CD4-positive, alpha-beta T cell treated with Interleukin-12 subunit alpha and Interleukin-12 subunit beta, for 1 hour (primary cell): Measurements from ENCODE around the gene IRF5.

Source experiments
- DNase-seq: peaks from one replicate; pipeline ENCODE4 v3.0.0-alpha.2; 2020

The IRF5 gene, protein sequence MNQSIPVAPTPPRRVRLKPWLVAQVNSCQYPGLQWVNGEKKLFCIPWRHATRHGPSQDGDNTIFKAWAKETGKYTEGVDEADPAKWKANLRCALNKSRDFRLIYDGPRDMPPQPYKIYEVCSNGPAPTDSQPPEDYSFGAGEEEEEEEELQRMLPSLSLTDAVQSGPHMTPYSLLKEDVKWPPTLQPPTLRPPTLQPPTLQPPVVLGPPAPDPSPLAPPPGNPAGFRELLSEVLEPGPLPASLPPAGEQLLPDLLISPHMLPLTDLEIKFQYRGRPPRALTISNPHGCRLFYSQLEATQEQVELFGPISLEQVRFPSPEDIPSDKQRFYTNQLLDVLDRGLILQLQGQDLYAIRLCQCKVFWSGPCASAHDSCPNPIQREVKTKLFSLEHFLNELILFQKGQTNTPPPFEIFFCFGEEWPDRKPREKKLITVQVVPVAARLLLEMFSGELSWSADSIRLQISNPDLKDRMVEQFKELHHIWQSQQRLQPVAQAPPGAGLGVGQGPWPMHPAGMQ

DNA sequence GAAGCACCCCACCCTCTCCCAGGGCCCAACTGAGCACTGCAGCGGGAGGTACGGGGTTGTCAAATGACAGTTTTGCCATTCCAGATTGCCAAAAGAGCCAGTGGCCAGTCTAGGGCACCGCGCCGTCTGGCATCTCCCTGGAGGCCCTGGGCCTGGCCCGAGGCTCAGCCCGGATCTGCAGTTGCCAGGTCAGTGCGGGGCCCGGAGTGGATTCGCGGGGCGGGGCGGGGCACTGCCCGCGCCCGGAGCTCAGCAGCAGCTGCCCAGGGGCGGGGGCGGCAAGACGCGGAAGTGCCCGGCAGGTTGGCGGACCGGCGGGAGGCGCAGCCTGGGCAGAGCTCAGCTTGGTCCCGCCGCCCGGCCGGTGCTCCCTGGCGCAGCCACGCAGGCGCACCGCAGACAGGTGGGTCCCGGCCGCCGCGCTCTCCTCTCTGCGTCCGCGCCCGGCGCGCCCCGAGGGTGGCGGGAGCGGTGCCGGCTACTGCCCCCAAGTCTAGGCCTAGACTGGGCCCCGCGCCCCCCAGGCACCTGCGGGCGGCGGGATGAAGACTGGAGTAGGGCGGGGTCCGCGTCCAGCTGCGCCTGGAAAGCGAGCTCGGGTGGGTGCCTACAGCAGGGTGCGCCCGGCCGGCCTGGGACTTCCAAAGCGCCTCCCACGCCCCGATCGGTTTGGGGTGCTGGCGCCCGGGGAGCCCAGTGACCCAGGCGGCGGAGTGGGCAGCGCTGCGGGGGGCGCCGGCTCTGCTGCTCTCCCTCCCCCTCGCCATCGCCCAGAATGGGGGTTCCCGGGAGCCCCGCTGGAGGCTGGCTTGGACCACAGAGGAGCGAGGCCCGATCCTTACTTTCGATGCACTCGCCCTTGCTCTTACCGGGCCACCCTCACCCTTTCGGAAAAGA lies at the start of gene IRF5:
Gene IRF5 (plus strand): TSS at position 281 of the 897 bp plus-strand sequence. CDS start 4,155 bp downstream, outside the sequence.
- peak; percentile 22 for DNase-seq

DNA sequence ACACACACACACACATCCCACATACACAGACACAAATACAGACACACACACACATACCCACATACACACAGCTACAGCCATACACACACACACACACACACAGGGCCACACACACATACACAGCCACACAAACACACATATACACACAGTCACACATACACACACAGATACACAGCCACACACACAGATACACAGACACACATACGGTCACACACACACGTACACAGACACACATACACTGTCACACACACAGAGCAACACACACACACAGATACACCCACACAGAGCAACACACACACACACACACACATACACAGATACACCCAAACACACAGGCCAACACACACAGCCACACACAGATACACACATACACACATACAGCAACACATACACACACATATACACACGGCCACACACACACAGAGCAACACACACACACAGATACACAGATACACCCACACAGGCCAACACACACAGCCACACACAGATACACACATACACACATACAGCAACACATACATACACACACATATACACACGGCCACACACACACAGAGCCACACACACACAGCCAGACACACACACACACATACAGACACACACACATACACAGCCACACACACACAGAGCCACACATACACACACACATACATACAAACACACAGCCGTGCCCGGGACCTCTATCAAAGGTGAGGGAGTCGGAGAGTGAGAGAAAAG lies 49.5 kb upstream of the IRF5 start:
- no peak for DNase-seq

DNA sequence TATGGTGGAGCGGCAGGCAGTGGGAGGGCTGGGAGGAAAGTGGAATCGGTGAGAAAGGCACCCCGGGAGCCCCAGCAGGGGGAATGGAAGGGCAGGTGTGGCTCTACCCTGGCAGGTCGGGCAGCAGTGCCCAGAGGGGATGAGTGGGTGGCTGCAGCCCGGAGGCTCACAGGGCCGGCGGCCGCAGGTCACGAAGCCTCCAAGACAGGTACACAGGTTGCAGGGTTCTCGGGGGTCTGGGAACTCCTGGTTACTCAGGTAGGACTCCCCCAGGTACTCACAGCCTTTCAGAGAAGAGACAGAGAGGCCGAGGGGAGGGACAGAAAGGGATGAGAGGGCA lies 49.0 kb upstream of the IRF5 start:
- no peak for DNase-seq

DNA sequence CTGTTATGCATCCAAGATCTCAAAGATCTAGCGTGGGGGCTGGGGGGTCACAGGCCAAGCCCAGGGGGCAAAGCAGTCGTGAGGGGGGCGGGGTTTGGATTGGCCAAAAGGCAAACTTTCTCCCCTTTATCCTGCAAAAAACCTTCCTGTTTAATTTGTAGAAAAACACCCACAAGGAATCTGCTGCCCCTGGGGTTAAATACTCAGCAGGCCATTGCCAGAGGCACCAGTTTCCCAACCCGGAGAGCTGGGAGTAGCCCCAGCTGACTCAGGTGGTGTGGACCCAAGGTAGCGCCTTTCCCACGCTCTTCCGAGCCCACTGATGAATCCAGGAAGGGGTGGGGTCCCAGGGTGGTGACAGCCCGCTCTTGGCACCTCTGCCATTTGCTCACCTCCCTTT lies 48.6 kb upstream of the IRF5 start:
- DNase-seq, result no peak

DNA sequence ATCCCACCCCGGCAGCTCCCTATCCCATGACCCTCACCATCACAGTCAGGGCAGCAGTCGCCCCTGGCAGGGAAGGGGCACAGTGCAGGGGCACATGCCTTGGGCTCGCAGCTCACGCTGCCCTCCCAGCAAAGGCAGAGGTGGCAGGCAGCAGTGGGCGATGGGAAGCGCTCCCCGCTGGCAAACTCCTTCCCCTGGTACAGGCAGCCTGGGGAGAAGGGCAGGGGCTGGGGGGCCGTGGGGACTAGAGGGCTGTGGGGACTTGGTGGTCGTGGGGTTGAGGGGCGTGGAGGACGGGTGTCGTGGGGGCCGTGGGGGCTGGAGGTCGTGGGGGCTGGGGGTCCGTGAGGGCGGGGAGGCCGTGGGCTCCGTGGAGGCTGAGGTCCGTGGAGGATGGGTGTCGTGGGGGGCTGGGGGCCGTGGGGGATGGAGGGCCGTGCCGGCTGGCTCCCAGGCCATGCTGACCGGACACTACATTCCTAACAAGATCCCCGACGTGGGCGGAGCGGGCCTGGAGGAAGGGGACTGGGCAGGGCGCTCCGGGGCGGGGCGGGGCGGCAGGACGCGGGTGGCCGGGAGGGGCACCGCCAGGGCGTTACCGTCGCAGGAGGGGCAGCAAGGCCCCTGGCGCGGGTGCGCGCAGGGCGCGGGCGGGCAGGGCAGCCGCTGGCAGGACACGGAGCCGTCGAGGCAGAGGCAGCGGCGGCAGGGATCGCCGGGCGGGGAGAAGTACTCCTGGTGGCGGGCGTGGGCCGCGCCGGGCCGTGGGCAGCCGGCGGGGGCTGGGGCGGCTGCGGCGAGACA lies 47.2 kb upstream of the IRF5 start:
- DNase-seq, result no peak

DNA sequence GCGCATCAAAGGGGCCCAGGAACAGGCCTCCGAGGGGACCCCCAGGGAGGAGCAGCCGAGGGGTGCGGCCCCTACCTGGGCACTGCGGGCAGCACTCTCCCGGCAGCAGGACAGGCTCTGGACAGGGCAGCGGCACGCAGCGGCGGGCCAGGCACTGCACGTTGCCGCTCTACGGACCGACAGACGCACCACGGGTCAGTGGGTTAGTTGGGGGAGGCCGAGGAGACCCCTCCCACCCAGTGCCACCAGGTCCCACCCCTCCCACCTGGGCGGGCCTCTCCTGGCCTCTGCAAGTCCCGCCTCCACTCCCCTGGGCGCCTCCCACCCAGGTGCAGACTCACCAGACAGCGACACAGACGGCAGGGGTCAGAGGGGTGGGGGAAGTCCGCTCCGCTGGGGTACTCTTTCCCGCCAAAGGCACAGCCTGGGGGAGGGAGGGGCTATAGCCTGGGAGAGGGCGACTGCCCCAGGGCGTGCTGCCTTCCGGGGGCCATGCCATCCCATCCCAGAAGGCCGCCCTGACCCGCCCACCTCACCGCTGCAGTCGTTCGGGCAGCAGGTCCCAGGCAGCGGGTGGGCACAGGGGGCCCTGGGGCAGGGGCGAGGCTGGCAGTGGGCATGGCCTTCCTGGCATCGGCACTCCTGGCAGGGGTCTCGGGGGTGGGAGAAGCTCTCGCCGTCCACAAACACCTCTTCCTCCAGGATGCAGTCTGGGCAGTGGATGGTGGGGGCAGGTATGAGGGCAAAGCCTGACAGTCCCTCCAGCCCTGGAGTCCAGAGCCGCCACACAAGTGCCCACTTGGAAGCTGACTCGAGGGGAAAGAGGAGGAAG lies 46.4 kb upstream of the IRF5 start:
- no peak for DNase-seq

DNA sequence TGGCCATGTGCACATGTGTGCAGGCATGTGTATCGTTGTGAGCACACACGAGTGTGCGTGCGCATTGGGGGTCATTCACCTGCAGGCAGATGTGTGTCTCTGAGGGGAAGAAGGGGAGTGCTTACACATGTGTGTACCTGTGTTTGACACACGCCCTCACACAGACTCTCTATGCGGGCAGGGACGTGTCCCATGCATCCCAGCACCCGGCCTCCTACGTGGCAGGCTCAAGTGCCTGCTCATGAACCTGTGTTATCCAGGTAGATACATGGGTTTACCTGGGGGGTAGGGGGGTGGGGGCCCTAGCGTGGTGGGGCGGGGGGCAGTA lies 45.8 kb upstream of the IRF5 start:
- DNase-seq, result no peak

GRCh38 chr7:128892521-128893250 lies 45.0 kb upstream of the IRF5 start:
- DNase-seq, result no peak

DNA sequence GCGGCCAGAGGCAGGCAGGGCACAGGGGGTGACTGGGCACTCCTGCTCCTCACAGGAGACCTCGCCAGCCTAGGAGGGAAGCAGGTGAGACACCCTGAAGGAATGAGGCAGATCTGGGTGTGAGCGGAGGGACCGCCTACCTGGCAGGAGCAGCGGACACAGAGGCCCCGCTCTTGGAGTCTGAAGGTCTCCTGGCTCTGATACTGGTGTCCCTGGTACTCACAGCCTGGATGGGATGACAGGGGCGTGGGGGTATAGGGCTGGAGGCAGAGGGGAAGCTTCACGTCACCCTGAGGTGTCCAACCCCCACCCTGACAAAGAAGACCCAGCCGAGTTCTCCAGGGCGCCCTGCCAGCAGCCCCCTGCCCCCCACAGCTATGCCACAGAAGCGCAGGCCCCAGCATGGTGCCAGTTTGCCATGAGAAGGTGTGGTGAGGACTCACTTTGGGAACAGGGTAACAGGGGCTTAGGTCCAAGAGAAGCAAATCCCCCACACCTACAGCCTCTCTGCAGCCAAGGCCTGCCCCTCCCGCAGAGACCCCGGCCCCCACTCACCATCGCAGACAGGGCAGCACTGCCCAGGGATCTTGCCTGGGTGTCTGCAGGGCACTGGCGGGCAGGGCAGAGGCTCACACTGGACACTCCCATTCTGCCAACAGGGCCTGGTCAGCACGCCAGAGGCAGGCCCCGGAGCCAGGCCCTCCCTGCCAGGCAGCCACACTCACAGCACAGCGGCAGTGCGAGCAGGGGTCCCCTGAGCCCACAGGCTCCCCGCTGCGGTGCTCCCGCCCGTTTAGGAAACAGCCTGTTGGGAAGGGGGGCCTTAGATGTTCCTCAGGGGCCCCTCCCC lies 44.3 kb upstream of the IRF5 start:
- DNase-seq, result no peak

DNA sequence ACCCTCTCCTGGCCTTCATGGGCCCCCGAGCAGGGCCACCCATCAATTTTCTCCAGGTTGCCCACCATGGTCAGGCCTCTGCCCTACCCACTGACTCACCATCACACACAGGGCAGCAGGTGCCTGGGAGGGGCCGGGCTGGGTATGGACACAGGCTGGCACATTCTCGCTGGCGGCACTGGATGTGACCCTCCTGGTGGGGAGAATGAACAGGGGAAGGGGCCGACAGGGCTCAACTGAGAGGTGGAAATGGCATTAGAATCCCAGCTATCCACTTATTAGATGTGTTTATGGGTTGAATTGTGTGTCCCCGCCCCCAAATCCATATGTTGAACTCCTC lies 43.7 kb upstream of the IRF5 start:
- DNase-seq, result no peak

- DNase-seq, result no peak
Observed at GRCh38 chr7:128895320-128895719, 42.4 kb upstream of the IRF5 start.

- no peak for DNase-seq
Observed at GRCh38 chr7:128899392-128899791, 38.3 kb upstream of the IRF5 start.

DNA sequence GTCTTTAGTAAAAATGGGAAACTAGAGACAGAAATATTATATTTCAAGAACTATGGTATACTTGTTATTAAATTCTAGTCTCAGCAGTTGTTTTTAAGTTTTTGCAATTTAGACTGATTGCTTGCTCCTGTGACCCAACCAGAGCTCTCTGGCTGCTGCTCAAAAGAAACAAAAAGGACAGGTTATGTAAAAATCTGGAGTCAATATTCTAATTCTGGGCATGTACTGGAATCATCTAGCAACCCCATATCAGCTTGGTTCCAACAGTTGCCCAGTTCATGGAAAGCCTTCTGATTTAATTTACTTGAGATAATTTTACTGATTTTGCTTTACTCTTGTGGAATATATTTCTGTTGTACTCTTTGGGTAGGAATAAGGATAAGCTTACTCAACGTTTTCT lies 37.5 kb upstream of the IRF5 start:
- DNase-seq, result no peak

DNA sequence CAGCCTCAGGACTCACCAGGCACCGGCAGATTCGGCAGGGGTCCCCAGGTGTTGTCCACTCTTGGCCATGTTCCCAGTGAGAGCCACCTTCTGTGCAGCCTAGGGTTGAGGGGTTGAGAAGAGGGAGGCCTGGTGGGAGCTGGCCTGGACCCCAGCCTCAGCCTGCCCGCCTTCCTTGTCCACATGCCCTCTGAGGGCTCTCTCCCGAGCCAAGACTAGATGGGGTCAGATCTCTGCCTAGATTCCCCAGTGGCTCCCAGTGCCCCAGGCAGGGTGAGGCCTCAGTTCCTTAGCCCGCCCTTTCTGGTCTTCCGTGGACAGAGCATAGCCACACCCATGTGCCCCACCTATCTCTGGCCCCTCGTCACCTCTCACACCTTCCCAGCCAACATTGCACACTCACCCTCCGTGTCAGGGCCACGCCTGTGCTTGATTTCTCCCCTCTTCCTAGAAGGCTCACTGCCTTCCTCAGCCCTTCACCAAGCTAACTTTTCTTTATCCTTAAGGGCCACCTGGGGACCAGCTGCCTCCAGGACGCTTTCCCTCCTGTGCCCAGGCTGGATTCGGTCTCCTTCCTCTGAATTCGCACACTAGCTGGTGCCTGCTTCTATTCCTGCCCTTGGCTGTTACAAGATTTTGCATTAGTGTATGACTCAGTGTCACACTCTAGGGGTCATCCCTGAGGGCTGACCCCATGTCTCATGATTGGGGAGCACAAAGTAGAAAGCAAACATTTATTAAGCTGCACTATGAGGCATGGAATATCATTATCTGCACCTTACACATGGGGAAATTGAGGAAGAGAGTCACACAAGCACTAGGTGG lies 34.8 kb upstream of the IRF5 start:
- DNase-seq, result no peak

- DNase-seq, result no peak
Observed at GRCh38 chr7:128903621-128904361, 33.9 kb upstream of the IRF5 start.

DNA sequence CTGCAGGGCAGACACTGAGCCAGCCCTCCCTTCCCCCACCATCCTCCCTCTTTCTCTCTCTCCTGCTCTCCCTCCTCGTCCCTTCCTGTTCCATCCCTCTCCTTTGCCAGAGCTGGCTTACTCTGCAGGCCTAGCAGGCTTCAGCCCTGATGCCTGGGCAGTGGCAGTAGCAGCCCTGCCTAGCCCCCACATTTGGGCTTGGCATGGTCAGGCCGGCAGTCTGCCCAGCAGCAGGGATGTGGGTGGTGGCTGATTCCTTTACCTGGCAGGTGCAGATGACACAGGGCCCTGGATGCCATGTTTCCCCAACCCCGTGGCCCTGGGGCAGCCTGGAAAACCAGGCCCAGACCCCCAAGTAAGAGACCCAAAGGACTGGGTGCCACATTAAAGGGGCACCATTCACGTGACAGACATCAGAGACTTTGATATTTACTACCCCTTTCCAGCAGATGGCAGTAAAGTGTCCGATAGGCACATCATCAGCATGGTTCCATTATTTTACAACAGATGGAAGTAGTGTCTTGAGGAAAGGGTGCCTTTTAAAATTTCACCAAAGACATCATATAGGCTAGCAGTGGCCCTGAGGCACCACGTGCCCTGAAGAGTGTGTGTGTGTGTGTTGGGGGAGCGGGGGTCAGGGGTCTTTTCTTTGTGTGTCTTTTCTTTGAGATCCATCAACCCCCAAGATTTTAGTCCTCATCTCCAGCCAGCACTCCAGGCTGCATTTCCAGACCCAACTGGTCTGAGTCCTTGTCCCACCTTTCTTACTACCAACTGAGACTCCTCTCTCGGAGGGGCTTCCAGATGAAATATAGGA lies 33.1 kb upstream of the IRF5 start:
- peak; percentile 73 for DNase-seq

DNA sequence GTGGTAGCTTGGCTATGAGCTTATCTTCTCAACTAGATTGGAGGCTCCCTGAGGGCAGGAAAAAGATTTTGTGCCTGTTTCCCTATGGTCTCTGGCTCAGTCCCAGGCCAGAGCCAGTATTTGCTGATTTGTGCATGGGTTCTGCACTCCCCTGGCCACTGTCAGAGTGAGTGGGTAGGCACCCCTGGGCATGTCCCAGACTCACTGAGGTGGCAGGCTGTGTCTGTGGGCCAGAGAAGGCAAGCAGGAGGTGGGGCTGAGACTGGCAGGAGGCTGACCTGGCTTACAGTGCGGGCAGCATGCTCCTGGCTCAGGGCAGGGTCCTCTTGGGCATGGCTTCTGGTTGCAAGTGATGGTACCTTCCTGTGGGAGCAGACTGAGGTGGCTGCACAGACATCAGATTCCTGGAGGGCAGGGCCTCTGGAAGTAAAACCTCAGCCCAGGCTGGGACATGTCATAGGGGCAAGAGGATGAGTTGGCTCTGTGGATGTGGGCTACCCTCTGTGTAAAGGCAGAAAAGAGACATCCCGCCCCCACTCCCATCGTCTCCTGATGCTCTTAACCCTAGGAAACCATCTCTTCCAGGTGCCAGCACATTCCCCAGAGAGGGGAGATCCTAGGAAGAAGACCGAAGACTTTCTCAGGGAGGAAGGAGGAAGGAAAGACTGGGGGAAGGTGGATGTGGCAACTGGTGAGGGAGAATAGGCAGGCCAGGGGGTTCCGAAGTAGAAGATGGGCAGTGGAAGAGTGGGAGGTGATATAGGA lies 31.5 kb upstream of the IRF5 start:
- no peak for DNase-seq
